GM12878 (cell line): ENCODE results near the gene KMT2B. TPM values are rescaled to one million over a fixed set of nuclear protein-coding genes. Genes with fewer than 3 reads are reported as not detected.
A peak's percentile ranks its signal among the peaks of the same experiment; 100 is the strongest.

Experiments
- BHLHE40 ChIP-seq, 2 experiments: fragments of 450-650 bp in 1 of 2; IDR thresholded peaks; 2 replicates each; pipeline ENCODE4 v1.6.1; 2011 to 2017; ENCODE audit warnings: low read depth in 2 of 2, borderline replicate concordance in 1 of 2, improper control_type of control experiment in 1 of 2, low read length in 1 of 2, mild to moderate bottlenecking in 1 of 2
- CBFB ChIP-seq: IDR thresholded peaks from 2 replicates; pipeline ENCODE4 v1.6.1; 2016; ENCODE audit warnings: antibody characterized with exemption, low read depth
- CEBPZ ChIP-seq: fragments of 150-350 bp; IDR thresholded peaks from 2 replicates; pipeline ENCODE4 v1.6.1; 2016; ENCODE audit warnings: low read depth, low read length
- EP300 ChIP-seq, 2 experiments: fragments of 150-350 bp in 1 of 2; IDR thresholded peaks; 2 replicates each; pipeline ENCODE4 v1.6.1; 2011 to 2012; ENCODE audit warnings: low read depth in 2 of 2, low read length in 2 of 2, borderline replicate concordance in 1 of 2, improper control_type of control experiment in 1 of 2, inconsistent platforms in 1 of 2; ENCODE audit not compliant: control insufficient read depth in 1 of 2
- HCFC1 ChIP-seq: fragments of 150-350 bp; IDR thresholded peaks from 2 replicates; pipeline ENCODE4 v1.6.1; 2014; ENCODE audit warnings: low read length
- IRF4 ChIP-seq: IDR thresholded peaks from 2 replicates; pipeline ENCODE4 v1.6.1; 2011; ENCODE audit warnings: low read depth, low read length
- KLF5 ChIP-seq: fragments of 450-650 bp; IDR thresholded peaks from 2 replicates; pipeline ENCODE4 v1.6.1; 2014; ENCODE audit warnings: mild to moderate bottlenecking; ENCODE audit not compliant: partially characterized antibody
- MAX ChIP-seq: IDR thresholded peaks from 2 replicates; pipeline ENCODE4 v1.6.1; 2012; ENCODE audit warnings: low read depth, low read length, improper control_type of control experiment
- NBN ChIP-seq: fragments of 450-650 bp; IDR thresholded peaks from 2 replicates; pipeline ENCODE4 v1.6.1; 2016
- NR2C1 ChIP-seq: fragments of 450-650 bp; IDR thresholded peaks from 2 replicates; pipeline ENCODE4 v1.6.1; 2017; ENCODE audit warnings: antibody characterized with exemption, mild to moderate bottlenecking, moderate library complexity
- NR2F1 ChIP-seq: fragments of 450-650 bp; conservative IDR thresholded peaks from 2 replicates; pipeline ENCODE4 v1.6.1; 2017; ENCODE audit warnings: mild to moderate bottlenecking
- NRF1 ChIP-seq: conservative IDR thresholded peaks from 2 replicates; pipeline ENCODE4 v1.6.1; 2011; ENCODE audit warnings: mild to moderate bottlenecking, low read depth, low read length, improper control_type of control experiment
- POLR2AphosphoS5 ChIP-seq: IDR thresholded peaks from 2 replicates; pipeline ENCODE4 v1.6.1; 2011; ENCODE audit warnings: mild to moderate bottlenecking, low read length, inconsistent platforms
- PRDM15 ChIP-seq: fragments of 450-650 bp; formaldehyde crosslinking; IDR thresholded peaks from 2 replicates; pipeline ENCODE4 v1.4.0; 2020; ENCODE audit warnings: mild to moderate bottlenecking, moderate library complexity
- SMAD1 ChIP-seq: fragments of 450-650 bp; IDR thresholded peaks from 2 replicates; pipeline ENCODE4 v1.6.1; 2018; ENCODE audit warnings: mild to moderate bottlenecking, low read depth; ENCODE audit not compliant: partially characterized antibody
- SREBF1 ChIP-seq: IDR thresholded peaks from 2 replicates; pipeline ENCODE4 v1.6.1; 2012; ENCODE audit warnings: mild to moderate bottlenecking, low read length
- STAT1 ChIP-seq: fragments of 450-650 bp; conservative IDR thresholded peaks from 2 replicates; pipeline ENCODE4 v1.6.1; 2014; ENCODE audit warnings: antibody characterized with exemption, mild to moderate bottlenecking
- polyA plus RNA-seq, 11 experiments: library from polyadenylated mRNA; depleted of rRNA in 4 of 11; unstranded in 6 of 11; stranded (reverse) in 5 of 11; fragments of >200 nt; fragmentation: Nextera tagmentation in 4 of 11; fragmentation: Illumina TruSeq in 1 of 11; extraction: Ambion mirVana in 4 of 11; extraction: Trizol in 1 of 11; gene quantifications; 1 replicate in 1 of 11; 2 replicates in 10 of 11; pipeline versions ENCODE4 v1.2.1 to v1.2.3, GENCODE V29; 2011 to 2016; ENCODE audit warnings: inconsistent platforms in 2 of 11, missing spikeins in 2 of 11, low read depth in 1 of 11
- total RNA-seq, 4 experiments: library from RNA; depleted of rRNA in 3 of 4; stranded (reverse); fragments of >200 nt in 3 of 4; fragmentation: Illumina TruSeq in 1 of 4; extraction: Trizol in 1 of 4; gene quantifications; 2 replicates each; pipeline versions ENCODE4 v1.2.1 to v1.2.3, GENCODE V29; 2013 to 2021
- TF ChIP-seq, protein P1 (sequence below), 3 experiments: IDR thresholded peaks in 2 of 3; conservative IDR thresholded peaks in 1 of 3; 2 replicates each; pipeline ENCODE4 v1.5.1; 2011; ENCODE audit warnings: low read depth in 3 of 3, low read length in 3 of 3, mild to moderate bottlenecking in 3 of 3, control low read depth in 2 of 3, moderate library complexity in 2 of 3, inconsistent platforms in 1 of 3, mixed read lengths in 1 of 3; ENCODE audit not compliant: control insufficient read depth in 2 of 3, insufficient read depth in 1 of 3; ENCODE audit errors: extremely low read depth in 1 of 3

The KMT2B gene
- total and polyA plus RNA-seq, 10 of the 15 experiments (the other 5 are each of a cell fraction or from before 2014, with no cell fraction given): 0.71 to 35.6 (median 6.0) TPM

DNA sequence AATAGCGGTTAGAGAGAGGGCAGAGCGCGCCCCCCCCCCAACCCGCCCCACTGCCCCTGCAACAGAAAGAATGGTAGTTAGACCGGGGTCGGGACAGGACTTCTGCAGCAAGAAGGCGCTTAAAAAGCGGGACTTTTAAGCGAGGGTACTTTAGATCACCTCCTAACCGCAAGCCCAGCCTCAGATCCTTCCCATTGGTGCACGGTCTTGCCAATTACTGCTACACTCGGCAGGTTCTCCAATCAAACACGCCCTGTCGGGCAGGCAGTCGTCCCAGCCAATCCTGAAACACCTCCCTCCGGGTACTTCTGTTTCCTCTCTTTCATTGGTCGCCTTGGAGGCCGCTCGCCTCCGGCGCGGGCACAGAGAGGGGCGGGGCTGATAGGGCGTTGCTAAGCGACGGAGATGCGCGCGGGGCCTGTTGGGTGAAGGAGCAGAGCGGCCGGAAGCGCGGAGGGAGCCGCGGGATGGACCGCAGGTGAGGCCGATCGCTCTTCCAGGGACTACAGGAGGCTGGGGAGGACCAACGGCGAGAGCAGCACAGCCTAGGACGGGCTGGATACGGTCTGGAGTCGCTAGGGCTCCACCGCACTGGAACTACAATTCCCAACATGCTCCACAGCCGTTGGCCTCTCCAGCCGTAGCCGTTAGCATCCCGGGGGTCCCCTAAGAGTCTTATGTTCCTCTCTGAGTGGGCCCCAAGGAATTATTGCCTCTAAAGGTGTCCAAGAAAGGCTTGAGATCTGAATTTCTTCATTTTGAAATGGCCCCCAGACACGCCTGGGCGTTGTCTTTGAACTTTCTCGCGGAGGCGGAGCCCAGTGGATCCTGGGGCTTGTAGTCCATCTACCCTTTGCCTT, 40.2 kb downstream of the KMT2B start, which contains the start of gene PROSER3 (continued):
- TF ChIP-seq POLR2AphosphoS5 (peak; percentile 88), IRF4 (no peak), CEBPZ (peak; percentile 94), MAX (no peak; the same call in 1 of the 2 replicates), STAT1 (0 out of 2 replicates have a peak, but pooled peaks have one; percentile 76), CBFB (peak; percentile 94), NR2F1 (no peak), NBN (peak; percentile 50; the same call in 1 of the 2 replicates), EP300 (IDR thresholded peaks at IDR 0.05; ENCODE audit: borderline replicate concordance in 1 of 2, control insufficient read depth in 1 of 2, low read depth in 2 of 2, low read length in 2 of 2) (peak in 1 of 2 experiments; percentile 31; a peak in 1 of 4 replicates), SREBF1 (peak; percentile 74), PRDM15 (CRISPR knock-in tag) (no peak), NRF1 (peak; percentile 30; the same call in 1 of the 2 replicates), NR2C1 (peak; percentile 90), KLF5 (peak; percentile 86), HCFC1 (peak; percentile 86), BHLHE40 (IDR thresholded peaks at IDR 0.05; ENCODE audit: borderline replicate concordance in 1 of 2, low read depth in 2 of 2, low read length in 1 of 2) (peak; percentile 3 to 15; a peak in 1 of 4 replicates), SMAD1 (peak; percentile 25)
- TF ChIP-seq, protein P1, sequence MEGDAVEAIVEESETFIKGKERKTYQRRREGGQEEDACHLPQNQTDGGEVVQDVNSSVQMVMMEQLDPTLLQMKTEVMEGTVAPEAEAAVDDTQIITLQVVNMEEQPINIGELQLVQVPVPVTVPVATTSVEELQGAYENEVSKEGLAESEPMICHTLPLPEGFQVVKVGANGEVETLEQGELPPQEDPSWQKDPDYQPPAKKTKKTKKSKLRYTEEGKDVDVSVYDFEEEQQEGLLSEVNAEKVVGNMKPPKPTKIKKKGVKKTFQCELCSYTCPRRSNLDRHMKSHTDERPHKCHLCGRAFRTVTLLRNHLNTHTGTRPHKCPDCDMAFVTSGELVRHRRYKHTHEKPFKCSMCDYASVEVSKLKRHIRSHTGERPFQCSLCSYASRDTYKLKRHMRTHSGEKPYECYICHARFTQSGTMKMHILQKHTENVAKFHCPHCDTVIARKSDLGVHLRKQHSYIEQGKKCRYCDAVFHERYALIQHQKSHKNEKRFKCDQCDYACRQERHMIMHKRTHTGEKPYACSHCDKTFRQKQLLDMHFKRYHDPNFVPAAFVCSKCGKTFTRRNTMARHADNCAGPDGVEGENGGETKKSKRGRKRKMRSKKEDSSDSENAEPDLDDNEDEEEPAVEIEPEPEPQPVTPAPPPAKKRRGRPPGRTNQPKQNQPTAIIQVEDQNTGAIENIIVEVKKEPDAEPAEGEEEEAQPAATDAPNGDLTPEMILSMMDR (IDR thresholded peaks at IDR 0.05 in 2 of 3, conservative IDR thresholded peaks at IDR 0.05 in 1 of 3; ENCODE audit: control insufficient read depth in 2 of 3, extremely low read depth in 1 of 3, insufficient read depth in 1 of 3, low read depth in 3 of 3, low read length in 3 of 3): no peak
